ENCODE results near the gene MYPOP. TPM values are rescaled to one million over a fixed set of nuclear protein-coding genes. Genes with fewer than 3 reads are reported as not detected.

Gene MYPOP
- total RNA-seq, 1 experiment from 2014 or later: 10.8 TPM

GRCh38 chr19:45890877-45891276 is 11.5 kb downstream of the MYPOP start:
- Histone ChIP-seq H3K9ac (ENCODE audit: low read length) (no peak overlapping the region), H3K27me3 (ENCODE audit: insufficient read depth, low read length) (no peaks in the 10 kb centered on the region), H3K4me2 (ENCODE audit: low read length) (no peak overlapping the region), H3K9me3 (ENCODE audit: control insufficient read depth in 1 of 2, insufficient read depth in 1 of 2, low read depth in 1 of 2, low read length in 2 of 2) (no peaks in the 10 kb centered on the region), H3K4me1 (ENCODE audit: control insufficient read depth in 1 of 2, insufficient read depth in 2 of 2, low read length in 2 of 2) (peaks cover 0 to 4% of the 10 kb centered on the region in 2 experiments; a peak in 1 of 4 replicates), H3K9me2 (ENCODE audit: insufficient read depth) (no peaks in the 10 kb centered on the region), H3K79me2 (ENCODE audit: insufficient read depth, low read length) (no peaks in the 10 kb centered on the region), H2AFZ (ENCODE audit: low read depth, low read length, poor library complexity, severe bottlenecking) (no peak overlapping the region), H3K4me3 (replicated peaks in 1 of 2; ENCODE audit: low read depth in 1 of 2, low read length in 2 of 2) (no peak overlapping the region), H4K20me1 (ENCODE audit: insufficient read depth) (no peaks in the 10 kb centered on the region), H3K27ac (ENCODE audit: low read depth, low read length) (no peak overlapping the region), H3K36me3 (ENCODE audit: control insufficient read depth in 1 of 2, insufficient read depth in 2 of 2, low read length in 2 of 2) (no peaks in the 10 kb centered on the region)
- intact Hi-C loops (cut with micrococcal nuclease): no loop called here
- POLR2A ChIA-PET: no interaction called here
- TF ChIP-seq YY1 (IDR thresholded peaks at IDR 0.05; ENCODE audit: extremely low read depth, insufficient replicate concordance, low read depth, low read length) (no peak), ELF1 (IDR thresholded peaks at IDR 0.05; ENCODE audit: borderline replicate concordance, low read depth) (no peak), JUND (IDR thresholded peaks at IDR 0.05) (no peak), EZH2 (IDR thresholded peaks at IDR 0.05) (no peak), ZNF274 (IDR thresholded peaks at IDR 0.05; ENCODE audit: low read depth, low read length) (no peak), SRF (IDR thresholded peaks at IDR 0.05; ENCODE audit: low read depth) (no peak), RAD21 (IDR thresholded peaks at IDR 0.05; ENCODE audit: low read depth) (no peak), FOSL1 (IDR thresholded peaks at IDR 0.05; ENCODE audit: low read depth) (no peak), SP1 (IDR thresholded peaks at IDR 0.05; ENCODE audit: low read depth) (no peak), ATF3 (IDR thresholded peaks at IDR 0.05) (no peak), TCF7L2 (IDR thresholded peaks at IDR 0.05; ENCODE audit: borderline replicate concordance, extremely low read depth, insufficient read depth, insufficient read length) (no peak), POLR2A (IDR thresholded peaks at IDR 0.05; ENCODE audit: borderline replicate concordance, extremely low read depth, insufficient read depth, insufficient read length) (no peak), EZH2phosphoT487 (IDR thresholded peaks at IDR 0.05; ENCODE audit: borderline replicate concordance) (no peak), CEBPB (IDR thresholded peaks at IDR 0.05; ENCODE audit: low read depth) (no peak), ZBTB33 (IDR thresholded peaks at IDR 0.05; ENCODE audit: extremely low read depth, insufficient replicate concordance, low read length) (no peak), CTCF (IDR thresholded peaks at IDR 0.05 in 2 of 3, conservative IDR thresholded peaks at IDR 0.05 in 1 of 3; ENCODE audit: borderline replicate concordance in 1 of 3, insufficient read depth in 1 of 3, low read depth in 2 of 3, low read length in 2 of 3) (no peak), POLR2AphosphoS5 (IDR thresholded peaks at IDR 0.05; ENCODE audit: low read depth, low read length) (no peak), CBX3 (IDR thresholded peaks at IDR 0.05; ENCODE audit: low read depth) (no peak)
- CTCF ChIA-PET: no interaction called here
- ATAC-seq (no peak), DNase-seq (ENCODE audit: low read depth, low spot score) (no peak)
- BruUV-seq (replicated peaks): no TSS peak
- RAD21 ChIA-PET (ENCODE audit: low non-redundant PET in 1 of 2, low total read pairs in 2 of 2, uncharacterized antibody in 2 of 2, unreplicated experiment in 2 of 2): no interaction called here
